ENCODE results near the gene GSTM3.
"Not testable (repeated sequence)": the region's sequence is repeated elsewhere in the genome, so short reads cannot be mapped to it uniquely, and the experiment has no call there.

The GSTM3 gene

DNA sequence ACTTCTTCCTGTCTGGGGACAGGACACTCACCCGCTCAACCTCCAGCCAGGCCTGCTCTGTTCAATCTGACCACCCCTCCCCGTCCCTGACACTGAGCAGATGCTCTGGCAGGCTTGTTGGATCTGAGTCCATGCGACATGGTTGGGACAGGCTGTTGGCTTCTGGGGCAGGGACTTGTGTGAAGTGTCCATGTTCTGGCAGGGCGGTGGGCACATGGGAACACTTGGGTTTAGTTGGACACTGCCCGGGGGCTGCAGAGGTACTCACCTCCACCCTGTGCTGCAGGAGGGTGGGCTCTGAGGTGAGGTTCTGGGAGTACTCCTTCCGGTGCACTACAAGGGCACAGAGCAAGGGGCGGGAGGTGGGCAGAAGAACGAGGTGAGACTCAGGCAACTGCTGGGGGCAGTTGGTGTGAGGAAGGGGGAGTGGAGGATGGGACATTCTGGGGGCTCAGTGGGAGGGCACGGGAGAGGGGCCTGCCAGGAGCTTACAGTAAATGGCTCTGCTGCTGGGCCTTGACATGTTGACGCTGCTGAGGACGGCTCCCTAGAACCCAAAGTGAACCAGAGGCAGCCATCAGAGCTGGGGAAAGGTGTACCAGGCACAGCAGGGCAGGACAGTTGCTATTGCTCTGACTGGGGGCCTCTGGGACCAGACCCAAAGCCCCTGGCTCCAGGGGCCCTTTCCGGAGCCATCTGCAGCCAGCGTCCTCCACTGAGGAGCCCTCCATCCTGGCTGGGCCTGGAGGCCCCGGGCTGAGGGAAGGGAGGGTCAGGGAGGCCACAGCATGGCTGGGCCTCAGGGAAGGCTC is 20.6 kb upstream of the GSTM3 start:
- DNase-seq, result no peak

DNA sequence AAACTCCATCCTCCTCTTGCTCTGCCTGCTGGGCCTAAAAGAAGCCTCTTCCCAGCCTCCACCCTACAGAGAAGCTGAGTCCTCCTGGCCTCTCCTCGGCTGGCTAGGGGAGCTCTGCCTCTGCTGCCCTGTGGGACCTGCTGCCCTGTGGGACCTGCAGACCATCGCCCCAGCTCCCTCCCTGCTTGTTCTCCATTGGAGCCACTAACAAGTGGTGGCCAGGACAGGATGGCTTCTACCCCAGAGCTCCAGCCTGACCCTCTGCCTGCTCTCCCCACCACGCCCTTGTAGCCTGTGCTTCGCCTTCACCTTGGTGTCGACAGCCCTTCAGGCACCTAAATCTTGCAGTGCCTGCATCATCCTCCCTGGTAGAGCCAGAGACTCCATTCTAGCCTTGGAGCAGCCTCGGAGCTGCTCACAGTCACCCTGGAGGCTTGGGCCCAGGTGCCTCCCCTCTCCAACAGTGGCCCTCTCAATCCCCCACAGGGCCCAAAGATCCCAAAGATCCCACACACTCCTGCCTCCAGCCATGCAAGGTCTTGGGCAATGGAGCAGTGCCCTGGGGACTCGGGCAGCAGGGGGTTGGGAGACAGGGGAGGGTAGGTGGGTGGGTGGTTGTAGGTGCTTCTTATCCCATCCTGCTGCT is 19.9 kb upstream of the GSTM3 start:
- DNase-seq, result no peak

DNA sequence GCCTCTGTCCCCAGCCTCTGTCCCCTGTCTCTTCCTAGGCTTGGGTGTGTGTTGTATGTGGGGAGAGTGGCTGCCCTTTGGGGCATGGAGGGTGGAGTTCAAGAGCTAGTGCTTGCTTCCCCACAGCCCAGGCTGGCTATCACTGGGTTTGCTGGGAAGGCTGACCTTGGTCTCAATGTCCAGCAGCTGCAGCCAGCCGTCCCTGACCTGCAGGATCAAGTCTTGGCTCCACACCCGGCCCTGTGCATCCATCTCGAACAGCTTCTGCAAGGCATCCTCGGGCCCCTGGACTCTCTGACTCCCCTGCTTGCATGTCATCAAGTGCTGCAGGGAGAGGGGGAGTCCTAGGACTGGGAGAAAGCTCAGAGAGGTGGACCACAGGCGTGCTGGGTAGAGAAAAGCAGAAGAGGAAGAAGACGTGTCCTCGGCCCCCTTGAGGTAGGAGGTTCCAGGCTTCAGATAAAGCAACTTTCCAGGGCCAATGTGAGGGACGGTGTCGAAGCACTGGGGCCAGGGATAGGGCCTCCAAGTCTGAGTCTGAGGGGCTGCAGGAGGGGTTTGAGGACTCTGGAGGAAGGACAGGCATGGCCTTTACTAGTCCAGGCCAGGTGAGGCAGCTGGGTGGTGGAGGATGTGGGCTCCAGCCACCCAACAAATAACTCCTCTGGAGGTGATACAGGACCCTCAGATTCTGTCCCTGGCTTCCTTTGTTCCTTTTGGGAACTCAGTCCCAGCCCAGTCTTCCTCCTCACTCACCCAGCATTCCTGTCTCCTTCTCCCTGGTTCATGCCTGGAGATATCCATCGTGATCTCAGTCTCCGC is 18.9 kb upstream of the GSTM3 start:
- no peak for DNase-seq

DNA sequence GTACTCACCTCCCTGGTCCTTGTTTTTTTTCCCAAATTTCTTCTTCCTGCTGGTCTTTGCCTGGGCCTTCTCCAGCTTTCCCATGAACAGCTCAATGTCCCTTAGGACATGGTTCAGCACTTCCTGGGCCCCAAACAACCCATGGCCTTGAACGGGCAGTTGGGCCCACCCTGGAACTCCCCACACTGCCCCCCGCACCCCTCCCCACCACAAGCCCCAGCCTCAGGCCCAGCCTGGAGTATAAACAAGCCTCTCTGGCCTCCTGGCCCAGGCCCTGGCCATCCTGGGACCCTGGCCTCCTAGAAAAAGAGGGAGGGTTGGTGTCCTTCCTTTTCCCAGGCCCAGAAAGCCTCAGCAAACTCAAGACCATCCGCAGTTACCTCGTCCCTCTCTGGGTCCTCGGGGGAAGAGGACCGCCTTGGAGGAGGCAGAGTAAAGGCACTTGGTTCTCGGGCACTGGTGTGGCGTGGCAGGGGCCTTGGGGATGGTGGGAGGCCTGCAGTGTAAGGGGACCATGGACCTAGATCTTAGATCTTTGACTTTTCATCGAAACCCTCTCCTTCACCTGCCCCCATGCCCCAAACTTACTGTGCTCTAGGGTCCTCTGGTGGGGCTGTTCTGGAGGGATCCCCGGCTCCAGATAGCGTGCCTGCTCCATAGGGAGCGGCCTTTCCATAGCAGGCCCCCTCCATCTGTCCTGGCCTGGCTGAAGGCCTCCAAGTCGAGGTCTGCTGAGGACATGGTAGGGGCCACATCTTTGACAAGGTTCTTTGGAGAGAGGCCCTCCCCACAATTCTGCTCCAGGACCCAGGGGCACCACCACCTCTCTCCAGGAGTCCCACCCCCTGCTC is 17.3 kb upstream of the GSTM3 start:
- DNase-seq, result no peak

DNA sequence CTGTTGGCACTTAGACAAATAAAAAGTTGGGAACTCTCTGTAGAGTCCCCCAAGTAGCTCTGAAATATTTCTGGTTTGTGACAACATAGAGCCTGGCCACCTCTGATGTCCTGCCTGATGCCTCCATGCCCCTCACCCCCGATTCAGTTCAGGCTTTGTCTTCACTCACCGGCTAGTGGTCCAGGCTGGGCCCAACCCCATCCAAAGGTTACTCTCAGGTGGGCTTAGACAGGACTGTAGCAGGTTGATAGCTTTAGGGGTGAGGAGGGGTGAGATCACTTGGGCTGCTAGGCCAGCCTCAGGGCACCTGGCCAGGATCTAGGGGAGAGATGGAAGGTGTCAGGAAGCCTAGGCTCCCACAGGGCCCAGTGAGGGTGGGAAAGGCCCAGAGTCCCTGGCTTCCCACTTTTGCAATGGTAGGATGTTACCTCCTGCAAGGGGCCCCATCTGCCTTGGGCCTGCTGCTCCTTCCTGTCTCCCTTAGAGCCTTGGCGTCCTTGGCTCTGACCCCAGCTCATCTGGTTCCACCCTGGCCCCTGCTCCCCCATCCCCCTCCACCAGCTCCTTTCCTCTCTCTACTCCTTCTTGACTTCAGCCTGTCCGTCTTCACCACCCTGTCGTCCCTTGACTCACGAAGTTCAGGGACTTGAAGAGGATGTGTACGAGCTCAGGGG is 16.1 kb upstream of the GSTM3 start:
- no peak for DNase-seq

DNA sequence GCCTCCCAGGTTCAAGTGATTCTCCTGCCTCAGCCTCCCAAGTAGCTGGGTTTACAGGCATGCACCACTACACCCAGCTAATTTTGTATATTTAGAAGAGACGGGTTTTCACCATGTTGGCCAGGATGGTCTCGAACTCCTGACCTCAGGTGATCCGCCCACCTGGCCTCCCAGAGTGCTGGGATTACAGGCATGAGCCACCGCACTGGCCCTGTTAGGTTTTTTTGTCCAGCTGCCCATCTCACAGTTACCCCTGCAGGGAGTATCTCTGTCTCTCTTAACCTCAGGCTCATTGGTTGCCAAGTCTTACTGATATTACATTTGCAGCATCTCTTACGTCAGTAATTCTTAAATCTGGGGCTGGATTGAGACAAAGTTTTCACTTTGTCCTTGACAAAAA is 15.5 kb upstream of the GSTM3 start:
- not testable (repeated sequence) for DNase-seq

DNA sequence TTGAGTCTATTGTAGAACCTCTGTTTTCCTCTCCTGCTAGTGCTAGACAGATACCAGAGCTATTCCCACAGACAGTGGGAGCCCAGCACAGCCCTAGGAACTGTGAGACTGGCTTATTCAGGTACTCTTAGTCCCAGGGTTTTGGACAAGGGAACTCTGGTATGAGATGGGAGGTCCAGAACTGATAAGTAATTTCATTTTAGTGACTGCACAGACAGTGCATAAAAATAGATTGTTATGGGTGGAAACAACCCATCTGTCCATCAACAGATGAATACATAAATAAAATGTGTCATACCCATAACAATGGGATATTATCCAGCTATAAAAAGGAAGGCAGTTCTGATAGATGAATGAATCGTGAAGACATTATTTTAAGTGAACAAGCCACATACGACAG is 13.9 kb upstream of the GSTM3 start:
- no peak for DNase-seq

DNA sequence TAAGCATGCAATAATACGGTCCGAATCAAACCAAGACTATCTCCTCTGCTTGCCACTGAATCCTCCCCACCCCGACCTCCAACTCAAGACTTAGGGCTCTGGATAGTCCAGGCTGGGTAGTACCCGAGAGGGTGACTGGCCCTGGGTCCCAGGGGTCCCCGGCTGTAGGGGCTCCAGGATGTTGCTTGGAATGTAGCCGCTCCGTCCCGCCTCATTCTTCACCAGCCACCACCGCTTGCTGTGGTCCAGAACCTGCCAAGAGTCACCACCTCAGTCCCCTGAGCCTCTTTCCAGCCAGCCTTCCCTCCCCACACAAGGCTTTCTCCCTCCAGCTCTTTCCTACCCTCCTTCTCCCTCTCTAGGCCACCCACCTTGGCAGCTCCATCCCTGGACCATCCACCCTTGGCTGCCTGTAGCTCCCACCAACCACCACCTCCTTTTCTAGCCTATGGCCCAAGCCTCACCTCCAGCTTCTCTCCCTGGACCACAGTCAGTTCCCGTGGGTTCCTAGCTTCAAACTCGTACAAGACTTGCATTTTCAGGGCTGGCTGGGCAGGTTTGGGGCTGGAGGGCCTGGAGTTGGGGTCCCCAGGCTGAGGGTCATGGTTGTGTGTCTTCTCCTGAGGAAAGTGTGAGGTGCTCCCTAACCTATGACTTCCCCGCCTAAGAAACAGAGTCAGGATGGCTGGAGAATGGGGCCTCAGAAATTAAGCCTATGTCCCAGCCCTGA is 10.9 kb upstream of the GSTM3 start:
- DNase-seq, result no peak

DNA sequence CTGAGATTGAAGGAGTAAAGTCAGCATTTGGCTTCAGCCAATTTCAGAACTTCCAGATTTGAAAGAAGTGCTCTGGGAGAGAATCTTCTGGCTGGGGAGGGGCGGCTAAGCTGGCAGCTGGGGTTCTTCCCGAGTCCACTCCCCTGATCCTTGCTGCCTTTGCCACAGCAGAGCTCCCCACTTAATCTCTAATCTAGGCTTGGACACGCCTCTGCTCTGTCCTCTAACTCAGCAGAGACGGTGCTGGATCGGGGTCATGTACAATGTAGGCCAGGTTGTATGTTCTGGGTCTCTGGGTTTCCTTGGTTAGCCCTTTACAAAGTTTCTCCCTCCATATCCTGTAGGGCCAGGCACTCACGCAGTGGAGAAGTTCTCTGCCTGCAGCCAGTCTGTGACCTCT is 10.1 kb upstream of the GSTM3 start:
- no peak for DNase-seq

DNA sequence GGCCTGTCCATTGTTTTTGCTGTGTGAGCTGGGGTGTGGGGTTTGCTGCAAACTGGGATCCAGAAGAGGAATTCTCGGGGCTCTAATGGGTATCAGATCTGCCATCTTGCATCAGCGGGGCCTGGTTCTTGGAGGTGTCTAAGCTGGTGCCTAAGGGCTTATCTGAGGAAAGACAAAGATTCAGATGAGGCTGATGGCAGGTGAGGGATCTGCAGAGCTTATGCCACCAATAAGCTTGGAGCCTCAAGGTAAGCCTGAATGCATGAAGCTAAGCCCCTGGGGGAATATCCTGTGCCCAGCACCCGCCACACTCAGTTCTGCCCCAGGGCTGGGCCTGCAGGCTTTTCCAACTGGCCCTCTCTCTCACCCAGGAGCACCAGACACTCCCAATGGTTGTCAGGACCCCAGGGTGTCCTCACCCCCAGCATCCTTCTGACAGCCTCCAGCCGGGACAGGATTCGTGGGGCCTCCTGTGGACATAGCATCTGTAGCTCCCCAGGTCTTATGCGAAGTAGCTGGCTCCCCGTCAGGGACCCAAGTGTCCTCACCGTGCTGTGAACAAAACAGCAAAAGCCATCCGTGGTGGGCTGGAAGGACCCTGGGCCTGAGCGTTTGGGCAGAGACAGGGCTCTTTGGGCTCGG is 9.5 kb upstream of the GSTM3 start:
- DNase-seq, result no peak

DNA sequence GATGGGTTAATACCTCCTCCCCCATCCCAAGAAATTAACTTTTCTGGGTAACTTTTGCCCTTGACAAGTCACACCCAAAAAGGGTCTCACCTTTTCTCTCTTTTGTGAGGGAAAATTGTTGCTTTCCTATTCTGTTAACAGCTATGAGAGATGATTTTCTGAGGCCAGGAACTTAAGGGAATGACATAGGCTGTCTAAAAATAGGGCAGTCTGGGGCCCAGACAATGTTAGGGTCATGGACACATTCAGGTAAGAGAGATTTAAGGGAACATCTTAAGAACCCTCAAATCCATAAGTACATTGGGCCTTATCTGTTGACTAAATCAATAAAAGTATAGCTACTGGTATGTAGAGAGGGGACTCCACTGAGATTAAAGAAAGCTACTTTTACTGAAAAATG is 8.4 kb upstream of the GSTM3 start:
- no peak for DNase-seq

DNA sequence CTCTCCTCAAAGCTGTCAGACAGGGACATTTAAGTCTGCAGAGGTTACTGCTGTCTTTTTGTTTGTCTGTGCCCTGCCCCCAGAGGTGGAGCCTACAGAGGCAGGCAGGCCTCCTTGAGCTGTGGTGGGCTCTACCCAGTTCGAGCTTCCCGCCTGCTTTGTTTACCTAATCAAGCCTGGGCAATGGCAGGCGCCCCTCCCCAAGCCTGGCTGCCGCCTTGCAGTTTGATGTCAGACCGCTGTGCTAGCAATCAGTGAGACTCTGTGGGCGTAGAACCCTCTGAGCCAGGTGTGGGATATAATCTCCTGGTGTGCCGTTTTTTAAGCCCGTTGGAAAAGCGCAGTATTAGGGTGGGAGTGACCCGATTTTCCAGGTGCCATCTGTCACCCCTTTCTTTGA is 7.5 kb upstream of the GSTM3 start:
- not testable (repeated sequence) for DNase-seq

DNA sequence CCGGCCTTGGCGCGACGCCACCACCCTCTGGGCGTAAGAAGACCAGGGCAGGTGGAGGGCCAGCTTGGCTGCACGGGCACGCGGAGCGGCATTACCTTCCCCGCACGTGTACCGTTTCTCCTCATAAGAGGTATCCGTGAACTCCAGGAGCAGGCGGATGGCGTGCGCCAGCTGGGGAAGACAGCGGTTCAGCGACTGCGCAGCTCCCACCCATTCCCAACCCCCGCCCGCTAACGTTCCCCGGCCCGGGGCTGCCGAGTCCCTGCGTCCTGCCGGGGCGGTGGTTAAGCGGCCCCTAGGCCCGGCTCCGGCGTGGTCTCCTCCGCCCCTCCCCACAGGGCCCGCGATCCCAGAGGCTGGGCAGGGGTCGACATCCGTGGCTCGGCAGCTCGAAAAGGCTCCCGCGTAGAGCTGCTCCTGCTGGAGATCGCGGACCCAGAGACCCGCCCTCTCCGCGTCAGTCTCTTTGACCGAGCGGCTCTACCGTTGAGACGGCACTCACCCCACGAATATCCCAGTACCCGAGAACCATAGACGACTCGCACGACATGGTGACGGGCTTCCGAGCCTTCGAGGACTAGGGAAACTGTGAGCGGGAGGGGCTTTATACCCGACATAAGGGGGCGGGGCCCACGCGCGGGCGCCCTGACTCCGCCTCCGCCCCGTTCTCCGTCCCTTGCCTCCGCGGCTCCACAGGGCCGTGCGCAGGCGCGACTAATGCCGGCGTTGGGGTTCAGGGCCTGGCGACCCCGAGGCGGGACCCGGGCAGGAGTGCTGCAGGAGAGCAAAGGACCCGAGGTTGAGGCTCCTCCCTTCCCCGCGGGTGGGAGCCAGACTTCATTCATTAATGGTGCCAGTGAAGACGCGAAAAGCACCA is 862 bp downstream of the GSTM3 start:
- peak; percentile 76 for DNase-seq

DNA sequence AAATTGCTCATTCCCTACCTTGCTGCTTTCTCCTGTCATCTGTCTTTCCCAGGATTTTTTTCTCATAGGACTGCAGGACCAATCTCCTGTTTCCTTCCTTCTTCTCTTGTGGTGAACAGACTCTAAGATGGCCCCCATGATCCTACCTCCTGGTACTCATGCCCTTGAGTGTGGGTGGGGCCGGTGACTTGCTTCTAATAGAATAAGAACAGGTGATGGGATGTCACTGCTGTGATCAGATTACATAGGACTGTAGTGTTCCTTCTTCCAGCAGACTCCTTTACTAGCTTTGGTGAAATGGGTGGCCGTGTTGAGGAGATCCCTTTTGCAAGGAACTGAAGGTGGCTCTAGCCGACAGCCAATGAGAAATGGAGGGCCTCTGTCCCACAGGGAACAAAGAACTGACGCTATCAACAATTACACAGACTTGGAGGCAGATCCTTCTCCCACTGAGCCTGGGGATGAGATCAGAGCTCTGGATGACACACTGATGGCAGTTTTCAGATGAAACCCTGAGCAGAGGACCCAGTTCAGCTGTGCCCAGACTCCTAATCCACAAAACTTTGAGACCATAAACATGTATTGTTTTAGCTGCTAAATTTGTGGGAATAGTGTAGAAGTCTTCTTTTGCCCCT is 7.5 kb downstream of the GSTM3 start:
- no peak for DNase-seq

DNA sequence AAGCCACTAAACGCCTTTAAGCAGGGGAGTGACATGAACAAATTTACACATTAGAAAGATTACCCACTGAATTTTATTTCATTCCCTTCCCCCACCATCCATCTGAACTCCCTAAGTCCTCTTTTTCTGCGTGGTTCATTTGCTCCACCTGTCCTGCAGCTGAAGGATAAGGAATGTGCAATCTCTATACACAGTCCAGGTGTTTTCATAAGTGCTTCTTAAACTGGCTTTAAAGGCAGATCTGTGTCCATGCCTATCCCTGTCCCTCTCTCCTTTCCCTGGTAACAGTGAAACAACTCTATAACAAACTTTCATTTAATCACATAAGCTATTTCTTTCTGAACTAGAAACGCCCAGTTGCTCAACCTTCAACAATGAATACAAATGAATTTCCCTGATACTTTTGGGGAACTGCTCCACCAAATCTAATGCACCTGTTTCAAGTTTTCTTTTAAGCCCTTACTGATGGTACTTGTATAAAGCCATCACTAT is 8.4 kb downstream of the GSTM3 start:
- DNase-seq, result no peak

DNA sequence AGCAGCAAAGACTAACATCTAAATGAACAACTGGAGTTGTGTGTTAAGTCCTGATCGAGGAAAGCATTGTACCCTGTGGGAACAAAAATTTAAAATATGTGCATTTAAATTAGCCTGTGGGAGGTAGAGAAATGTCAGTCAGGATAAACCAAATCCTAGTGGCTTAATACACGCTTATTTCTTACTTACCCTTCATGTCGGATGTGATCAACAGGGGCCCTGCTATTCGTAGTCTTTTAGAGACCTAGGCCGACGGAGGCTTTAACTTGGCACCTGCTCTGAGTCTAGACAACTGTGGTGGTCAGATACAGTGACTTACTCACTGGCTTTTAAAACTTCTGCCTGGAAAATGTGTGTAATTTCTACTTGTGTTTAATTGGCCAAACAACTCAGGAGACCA is 10.2 kb downstream of the GSTM3 start:
- no peak for DNase-seq

DNA sequence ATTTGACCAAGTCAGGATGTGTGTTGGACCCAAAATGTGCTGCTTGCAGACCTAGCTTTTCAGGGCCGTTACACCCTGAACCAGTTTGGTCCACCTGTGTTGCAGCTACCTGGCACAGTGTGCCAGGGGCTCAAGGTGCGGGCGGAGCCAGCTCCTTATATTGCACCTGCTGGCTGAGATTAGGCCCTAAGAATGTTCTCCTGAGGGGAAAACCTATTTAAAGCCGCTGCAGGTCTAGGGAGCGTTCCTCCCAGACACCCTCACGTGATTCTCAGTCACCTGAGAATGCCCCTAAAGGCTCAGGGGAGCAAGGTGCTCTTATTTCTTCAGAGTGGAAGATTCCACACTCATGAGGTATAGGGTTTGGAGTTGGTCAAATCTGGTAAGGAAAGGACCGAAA is 12.0 kb downstream of the GSTM3 start:
- DNase-seq, result no peak

DNA sequence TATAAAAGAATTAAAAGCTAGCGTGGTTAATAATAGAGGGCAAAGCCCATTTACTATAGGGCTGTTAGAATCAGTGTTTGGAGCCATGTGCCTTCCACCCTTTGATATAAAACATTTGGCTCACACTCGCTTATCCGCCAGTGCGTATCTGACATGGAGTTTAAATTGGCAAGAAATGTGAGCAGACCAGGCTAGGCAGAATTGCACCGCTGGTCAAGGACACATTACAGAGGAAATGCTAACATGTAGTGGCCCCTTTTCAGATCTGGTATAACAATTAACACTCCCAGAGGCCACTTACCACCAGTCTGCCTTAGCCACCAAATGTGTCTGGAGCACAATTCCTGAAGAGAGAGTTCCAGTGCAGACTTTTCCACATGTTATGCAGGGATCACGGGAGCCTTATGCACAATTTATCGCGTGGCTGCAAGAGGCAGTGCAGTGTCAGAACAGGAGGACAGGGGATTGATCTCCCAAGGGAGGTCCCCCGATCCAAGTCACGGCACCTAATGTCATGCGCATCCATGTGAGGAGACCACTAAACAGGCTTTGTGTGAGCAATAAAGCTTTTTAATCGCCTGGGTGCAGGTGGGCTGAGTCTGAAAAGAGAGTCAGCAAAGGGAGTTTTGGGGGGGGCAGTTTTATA is 14.0 kb downstream of the GSTM3 start:
- no peak for DNase-seq

DNA sequence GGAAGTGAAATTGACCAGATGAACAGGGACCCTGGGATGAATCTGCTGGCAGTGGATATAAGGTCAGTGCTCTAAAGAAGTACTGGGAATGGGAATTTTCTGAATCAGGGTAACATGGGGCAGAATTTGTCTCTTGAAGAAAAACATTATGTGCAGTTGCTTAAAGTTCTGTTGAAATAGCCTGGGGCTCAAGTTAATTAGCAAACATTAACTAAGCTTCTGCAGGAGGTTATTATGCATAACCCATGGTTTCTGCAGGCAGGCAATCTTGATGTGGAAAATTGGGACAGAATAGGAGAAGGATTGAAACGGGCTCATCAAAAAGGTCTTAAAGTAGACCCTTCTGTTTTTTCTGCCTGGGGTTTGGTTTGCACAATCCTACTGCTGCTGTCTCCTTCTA is 14.8 kb downstream of the GSTM3 start:
- no peak for DNase-seq
